ENCODE measurements around the gene TBCK. TPM values are rescaled to one million over a fixed set of nuclear protein-coding genes. Genes with fewer than 3 reads are reported as not detected.
"Not testable (repeated sequence)": the region's sequence is repeated elsewhere in the genome, so short reads cannot be mapped to it uniquely, and the experiment has no call there.

Gene TBCK
- total RNA-seq, 1 donor from 2014 or later: 81.4 TPM

DNA sequence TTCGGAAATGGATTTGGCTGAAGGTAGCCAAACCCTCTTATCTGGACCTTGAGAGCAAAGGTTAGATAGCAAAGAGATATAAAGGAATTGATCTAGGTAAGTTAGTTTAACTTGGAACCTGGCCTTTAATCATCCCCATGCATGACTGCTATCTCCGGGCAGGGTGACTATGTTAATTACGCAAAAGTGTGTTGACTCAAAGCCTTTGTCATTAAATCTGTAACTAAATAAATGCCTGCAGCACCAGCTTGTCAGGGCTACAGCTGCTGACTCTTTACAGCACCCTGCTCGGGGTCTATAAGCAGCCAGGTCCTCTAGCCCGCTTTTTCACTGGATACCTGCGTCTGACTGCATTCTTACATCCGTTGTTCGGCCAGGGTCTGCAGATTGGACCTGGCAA lies 201.7 kb downstream of the TBCK start:
- Mint-ChIP-seq H3K27me3 (ENCODE audit: unreplicated experiment) (peaks cover 5% of the 10 kb centered on the region), H3K36me3 (ENCODE audit: unreplicated experiment) (peaks cover 31% of the 10 kb centered on the region), H3K4me3 (ENCODE audit: unreplicated experiment) (no peak overlapping the region), H3K9me3 (ENCODE audit: unreplicated experiment) (peaks cover 9% of the 10 kb centered on the region), H3K4me1 (ENCODE audit: low read depth, unreplicated experiment) (no peaks in the 10 kb centered on the region), H3K27ac (ENCODE audit: unreplicated experiment) (no peak overlapping the region)
- TF ChIP-seq, protein P1, sequence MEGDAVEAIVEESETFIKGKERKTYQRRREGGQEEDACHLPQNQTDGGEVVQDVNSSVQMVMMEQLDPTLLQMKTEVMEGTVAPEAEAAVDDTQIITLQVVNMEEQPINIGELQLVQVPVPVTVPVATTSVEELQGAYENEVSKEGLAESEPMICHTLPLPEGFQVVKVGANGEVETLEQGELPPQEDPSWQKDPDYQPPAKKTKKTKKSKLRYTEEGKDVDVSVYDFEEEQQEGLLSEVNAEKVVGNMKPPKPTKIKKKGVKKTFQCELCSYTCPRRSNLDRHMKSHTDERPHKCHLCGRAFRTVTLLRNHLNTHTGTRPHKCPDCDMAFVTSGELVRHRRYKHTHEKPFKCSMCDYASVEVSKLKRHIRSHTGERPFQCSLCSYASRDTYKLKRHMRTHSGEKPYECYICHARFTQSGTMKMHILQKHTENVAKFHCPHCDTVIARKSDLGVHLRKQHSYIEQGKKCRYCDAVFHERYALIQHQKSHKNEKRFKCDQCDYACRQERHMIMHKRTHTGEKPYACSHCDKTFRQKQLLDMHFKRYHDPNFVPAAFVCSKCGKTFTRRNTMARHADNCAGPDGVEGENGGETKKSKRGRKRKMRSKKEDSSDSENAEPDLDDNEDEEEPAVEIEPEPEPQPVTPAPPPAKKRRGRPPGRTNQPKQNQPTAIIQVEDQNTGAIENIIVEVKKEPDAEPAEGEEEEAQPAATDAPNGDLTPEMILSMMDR (IDR thresholded peaks at IDR 0.05; ENCODE audit: partially characterized antibody, unreplicated experiment): no peak
- DNase-seq: no peak

- peaks cover 37% of the 10 kb centered on the region for H3K36me3 Mint-ChIP-seq (ENCODE audit: unreplicated experiment)
- DNase-seq; H3K4me1 Mint-ChIP-seq (ENCODE audit: low read depth, unreplicated experiment); H3K27me3 Mint-ChIP-seq (ENCODE audit: unreplicated experiment); H3K4me3 Mint-ChIP-seq (ENCODE audit: unreplicated experiment); H3K27ac Mint-ChIP-seq (ENCODE audit: unreplicated experiment): not testable (repeated sequence)
- H3K9me3 Mint-ChIP-seq (ENCODE audit: unreplicated experiment): peaks cover 14% of the 10 kb centered on the region
Measured at GRCh38 chr4:106111778-106112469, 204.1 kb downstream of the TBCK start.

DNA sequence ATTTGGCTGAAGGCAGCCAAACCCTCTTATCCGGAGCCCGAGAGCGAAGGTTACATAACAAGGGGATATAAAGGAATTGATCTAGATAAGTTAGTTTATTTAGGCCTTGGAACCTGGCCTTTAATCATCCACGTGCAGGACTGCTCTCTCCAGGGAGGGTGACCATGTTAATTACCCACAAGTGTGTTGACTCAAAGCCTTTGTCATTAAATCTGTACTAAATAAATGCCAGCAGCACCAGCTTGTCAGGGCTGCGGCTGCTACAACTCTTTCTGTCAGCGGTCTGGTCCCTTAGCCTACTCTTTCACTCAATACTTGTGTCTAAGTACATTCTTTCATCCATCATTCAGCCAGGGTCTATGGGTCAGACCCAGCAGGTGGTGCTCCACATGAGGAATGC lies 206.1 kb downstream of the TBCK start:
- TF ChIP-seq, protein P1 (IDR thresholded peaks at IDR 0.05; ENCODE audit: partially characterized antibody, unreplicated experiment): no peak
- no peaks in the 10 kb centered on the region for H3K4me1 Mint-ChIP-seq (ENCODE audit: low read depth, unreplicated experiment)
- H3K27ac Mint-ChIP-seq (ENCODE audit: unreplicated experiment): no peak overlapping the region
- no peak for DNase-seq
- peaks cover 37% of the 10 kb centered on the region for H3K36me3 Mint-ChIP-seq (ENCODE audit: unreplicated experiment)
- no peak overlapping the region for H3K4me3 Mint-ChIP-seq (ENCODE audit: unreplicated experiment)
- peaks cover 3% of the 10 kb centered on the region for H3K27me3 Mint-ChIP-seq (ENCODE audit: unreplicated experiment)
- peaks cover 14% of the 10 kb centered on the region for H3K9me3 Mint-ChIP-seq (ENCODE audit: unreplicated experiment)

GRCh38 chr4:106105697-106106096 lies 210.3 kb downstream of the TBCK start:
- H3K27ac Mint-ChIP-seq (ENCODE audit: unreplicated experiment): no peak overlapping the region
- peaks cover 5% of the 10 kb centered on the region for H3K27me3 Mint-ChIP-seq (ENCODE audit: unreplicated experiment)
- no peak overlapping the region for H3K4me3 Mint-ChIP-seq (ENCODE audit: unreplicated experiment)
- TF ChIP-seq, protein P1 (IDR thresholded peaks at IDR 0.05; ENCODE audit: partially characterized antibody, unreplicated experiment): no peak
- peaks cover 15% of the 10 kb centered on the region for H3K36me3 Mint-ChIP-seq (ENCODE audit: unreplicated experiment)
- peaks cover 10% of the 10 kb centered on the region for H3K9me3 Mint-ChIP-seq (ENCODE audit: unreplicated experiment)
- no peak for DNase-seq
- H3K4me1 Mint-ChIP-seq (ENCODE audit: low read depth, unreplicated experiment): no peaks in the 10 kb centered on the region

DNA sequence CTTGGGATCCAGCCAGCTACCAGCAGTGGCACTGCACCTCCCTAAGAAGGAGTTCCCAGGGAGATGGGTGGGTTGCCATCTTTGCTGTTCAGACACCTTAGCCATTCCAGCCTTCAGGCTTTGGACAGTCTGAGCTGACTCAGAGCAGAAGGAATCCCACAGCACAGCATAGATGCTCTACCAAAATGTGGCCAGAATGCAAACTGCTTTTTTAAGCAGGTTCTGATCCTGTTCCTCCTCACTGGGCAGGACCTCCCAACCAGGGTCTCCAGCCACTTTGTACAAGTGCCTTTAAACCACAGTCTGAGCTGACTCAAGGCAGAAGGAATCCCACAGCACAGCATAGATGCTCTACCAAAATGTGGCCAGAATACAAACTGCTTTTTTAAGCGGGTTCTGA lies 211.7 kb downstream of the TBCK start:
- peaks cover 5% of the 10 kb centered on the region for H3K9me3 Mint-ChIP-seq (ENCODE audit: unreplicated experiment)
- H3K4me1 Mint-ChIP-seq (ENCODE audit: low read depth, unreplicated experiment): no peaks in the 10 kb centered on the region
- H3K4me3 Mint-ChIP-seq (ENCODE audit: unreplicated experiment): no peak overlapping the region
- DNase-seq: no peak
- peaks cover 6% of the 10 kb centered on the region for H3K36me3 Mint-ChIP-seq (ENCODE audit: unreplicated experiment)
- H3K27me3 Mint-ChIP-seq (ENCODE audit: unreplicated experiment): peaks cover 3% of the 10 kb centered on the region
- TF ChIP-seq, protein P1 (IDR thresholded peaks at IDR 0.05; ENCODE audit: partially characterized antibody, unreplicated experiment): no peak
- H3K27ac Mint-ChIP-seq (ENCODE audit: unreplicated experiment): no peak overlapping the region

Measured in glutamatergic neuron (in vitro differentiated cells).